ENCODE results near the gene CDH13. TPM values are rescaled to one million over a fixed set of nuclear protein-coding genes. Genes with fewer than 3 reads are reported as not detected.
A peak's percentile ranks its signal among the peaks of the same experiment; 100 is the strongest.

Gene CDH13
- total RNA-seq, 2 donors from 2014 or later, result not detected

GRCh38 chr16:83212301-83212841 is 585.6 kb downstream of the CDH13 start:
- ATAC-seq (replicated peaks in 1 of 2), result no peak
- Mint-ChIP-seq H3K4me3 (no peak overlapping the region), H3K36me3 (ENCODE audit: insufficient read depth in 2 of 2) (no peaks in the 10 kb centered on the region), H3K9me3 (no peaks in the 10 kb centered on the region), H3K27me3 (ENCODE audit: low read depth) (no peaks in the 10 kb centered on the region), H3K4me1 (ENCODE audit: low read depth) (no peaks in the 10 kb centered on the region), H3K27ac (no peak overlapping the region)
- no peak for DNase-seq

DNA sequence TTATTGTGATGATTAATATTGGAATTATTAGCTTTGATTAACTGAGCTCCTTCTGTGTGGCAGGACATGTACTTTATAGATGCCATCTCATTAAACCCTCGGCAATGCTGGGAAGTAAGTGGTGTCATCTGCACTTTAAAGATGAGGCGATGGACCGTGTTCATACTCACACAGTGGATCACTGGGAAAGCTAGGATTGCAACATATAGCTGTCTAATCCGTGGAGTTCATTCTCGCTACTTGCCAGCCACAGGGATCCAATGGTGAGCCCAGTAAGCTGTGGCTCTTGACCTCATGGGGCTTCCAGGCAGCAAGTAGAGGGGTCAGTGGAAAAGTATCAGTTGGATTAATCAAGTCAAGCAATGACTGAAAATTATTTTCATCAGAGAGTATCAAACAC is 587.9 kb downstream of the CDH13 start:
- H3K4me1 Mint-ChIP-seq (ENCODE audit: low read depth), result no peaks in the 10 kb centered on the region

DNA sequence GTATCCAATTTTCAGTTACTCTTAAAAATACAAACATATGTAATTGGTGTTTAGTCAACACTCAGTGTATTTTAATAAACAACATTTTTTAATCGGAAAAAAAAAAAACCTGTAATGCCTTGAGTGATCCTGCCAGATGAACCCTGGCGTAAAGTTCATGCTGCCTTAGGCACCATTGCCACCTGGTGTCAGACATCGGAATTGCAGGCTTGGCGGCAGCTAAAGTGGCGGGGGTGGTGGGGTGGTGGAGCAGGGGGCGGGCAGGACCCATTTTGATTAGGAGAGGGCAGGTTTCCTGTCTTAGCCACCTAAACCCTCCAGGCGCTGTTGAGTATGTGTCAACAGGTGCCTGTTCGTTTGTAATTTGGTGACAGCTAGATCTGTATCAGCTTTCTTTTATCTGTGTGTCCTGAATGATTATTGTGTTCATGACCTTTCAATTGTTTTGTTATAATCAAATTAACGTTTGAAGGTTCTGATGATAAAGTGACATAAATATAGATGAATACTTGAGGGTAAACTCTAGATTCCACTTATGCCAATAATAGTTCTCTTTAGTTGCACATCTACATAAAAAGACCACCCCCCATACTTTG is 588.7 kb downstream of the CDH13 start:
- no peaks in the 10 kb centered on the region for H3K4me1 Mint-ChIP-seq (ENCODE audit: low read depth)
- no peak overlapping the region for H3K27ac Mint-ChIP-seq
- H3K4me3 Mint-ChIP-seq, result no peak overlapping the region
- ATAC-seq (replicated peaks in 1 of 2), result no peak
- no peaks in the 10 kb centered on the region for H3K36me3 Mint-ChIP-seq (ENCODE audit: insufficient read depth in 2 of 2)
- H3K9me3 Mint-ChIP-seq, result no peaks in the 10 kb centered on the region
- DNase-seq, result peak; percentile 48 to 66
- H3K27me3 Mint-ChIP-seq (ENCODE audit: low read depth), result no peaks in the 10 kb centered on the region

More for the DNA sequence above, 587.9 kb downstream of the CDH13 start:
- no peak overlapping the region for H3K27ac Mint-ChIP-seq
- no peaks in the 10 kb centered on the region for H3K36me3 Mint-ChIP-seq (ENCODE audit: insufficient read depth in 2 of 2)
- H3K27me3 Mint-ChIP-seq (ENCODE audit: low read depth), result no peaks in the 10 kb centered on the region
- ATAC-seq (replicated peaks in 1 of 2), result no peak
- DNase-seq, result no peak
- no peaks in the 10 kb centered on the region for H3K9me3 Mint-ChIP-seq
- no peak overlapping the region for H3K4me3 Mint-ChIP-seq

- Mint-ChIP-seq H3K4me3 (no peak overlapping the region), H3K4me1 (ENCODE audit: low read depth) (no peaks in the 10 kb centered on the region), H3K9me3 (no peaks in the 10 kb centered on the region), H3K27me3 (ENCODE audit: low read depth) (no peaks in the 10 kb centered on the region), H3K27ac (no peak overlapping the region), H3K36me3 (ENCODE audit: insufficient read depth in 2 of 2) (no peaks in the 10 kb centered on the region)
- ATAC-seq (replicated peaks in 1 of 2) (no peak), DNase-seq (no peak)
Observed at GRCh38 chr16:83219285-83219684, 592.5 kb downstream of the CDH13 start.

GRCh38 chr16:83220066-83220465 is 593.3 kb downstream of the CDH13 start:
- Mint-ChIP-seq H3K36me3 (ENCODE audit: insufficient read depth in 2 of 2) (no peaks in the 10 kb centered on the region), H3K9me3 (no peaks in the 10 kb centered on the region), H3K4me1 (ENCODE audit: low read depth) (no peaks in the 10 kb centered on the region), H3K4me3 (no peak overlapping the region), H3K27ac (no peak overlapping the region), H3K27me3 (ENCODE audit: low read depth) (no peaks in the 10 kb centered on the region)
- ATAC-seq (replicated peaks in 1 of 2) (no peak), DNase-seq (no peak)

DNA sequence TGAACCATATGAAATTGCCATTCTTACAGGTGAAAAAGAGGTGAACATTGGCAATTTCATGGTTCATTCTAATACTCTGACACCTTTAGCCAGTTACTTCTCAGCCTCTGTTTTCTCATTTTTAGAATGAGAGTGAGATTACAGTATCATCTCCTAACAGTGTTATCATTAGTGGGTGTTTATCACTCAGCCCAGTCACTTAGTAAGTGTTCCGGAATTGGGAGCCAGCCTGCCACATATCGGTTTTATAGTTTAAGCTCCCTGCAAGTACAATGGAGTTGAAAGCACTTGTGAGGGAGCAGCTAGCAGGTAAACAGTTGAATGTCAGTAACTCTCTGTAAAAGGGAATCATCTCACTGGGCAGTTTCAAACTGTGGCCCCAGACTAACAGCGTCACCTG is 597.9 kb downstream of the CDH13 start:
- H3K4me3 Mint-ChIP-seq, result no peak overlapping the region
- no peaks in the 10 kb centered on the region for H3K4me1 Mint-ChIP-seq (ENCODE audit: low read depth)
- H3K27me3 Mint-ChIP-seq (ENCODE audit: low read depth), result no peaks in the 10 kb centered on the region
- H3K27ac Mint-ChIP-seq, result no peak overlapping the region
- H3K9me3 Mint-ChIP-seq, result no peaks in the 10 kb centered on the region
- no peaks in the 10 kb centered on the region for H3K36me3 Mint-ChIP-seq (ENCODE audit: insufficient read depth in 2 of 2)
- DNase-seq (no peak), ATAC-seq (replicated peaks in 1 of 2) (no peak)

GRCh38 chr16:83227336-83227735 is 600.6 kb downstream of the CDH13 start:
- no peaks in the 10 kb centered on the region for H3K27me3 Mint-ChIP-seq (ENCODE audit: low read depth)
- no peaks in the 10 kb centered on the region for H3K4me1 Mint-ChIP-seq (ENCODE audit: low read depth)
- no peak overlapping the region for H3K4me3 Mint-ChIP-seq
- H3K36me3 Mint-ChIP-seq (ENCODE audit: insufficient read depth in 2 of 2), result no peaks in the 10 kb centered on the region
- no peak for ATAC-seq (replicated peaks in 1 of 2)
- H3K27ac Mint-ChIP-seq, result no peak overlapping the region
- H3K9me3 Mint-ChIP-seq, result no peaks in the 10 kb centered on the region
- DNase-seq, result no peak

DNA sequence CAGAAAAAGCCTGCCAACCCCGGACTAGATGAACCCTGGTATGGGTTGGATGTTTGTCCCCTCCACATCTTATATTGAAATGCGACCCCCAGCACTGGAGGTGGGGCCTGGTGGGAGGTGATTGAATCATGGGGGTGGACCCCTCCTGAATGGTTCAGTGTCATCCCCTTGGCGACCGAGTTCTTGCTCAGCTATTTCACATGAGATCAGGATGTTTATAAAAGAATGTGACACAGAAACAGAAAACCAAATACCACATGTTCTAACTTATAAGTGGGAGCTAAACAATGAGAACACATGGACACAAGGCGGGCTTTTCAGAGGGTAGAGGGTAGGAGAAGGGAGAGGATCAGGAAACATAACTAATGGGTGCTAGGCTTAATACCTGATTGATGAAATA is 605.0 kb downstream of the CDH13 start:
- H3K27ac Mint-ChIP-seq, result no peak overlapping the region
- H3K9me3 Mint-ChIP-seq, result peaks cover 0 to 2% of the 10 kb centered on the region in 2 donors
- H3K4me1 Mint-ChIP-seq (ENCODE audit: low read depth), result no peaks in the 10 kb centered on the region
- no peak overlapping the region for H3K4me3 Mint-ChIP-seq
- no peak for ATAC-seq (replicated peaks in 1 of 2)
- no peaks in the 10 kb centered on the region for H3K36me3 Mint-ChIP-seq (ENCODE audit: insufficient read depth in 2 of 2)
- no peaks in the 10 kb centered on the region for H3K27me3 Mint-ChIP-seq (ENCODE audit: low read depth)
- DNase-seq, result no peak

DNA sequence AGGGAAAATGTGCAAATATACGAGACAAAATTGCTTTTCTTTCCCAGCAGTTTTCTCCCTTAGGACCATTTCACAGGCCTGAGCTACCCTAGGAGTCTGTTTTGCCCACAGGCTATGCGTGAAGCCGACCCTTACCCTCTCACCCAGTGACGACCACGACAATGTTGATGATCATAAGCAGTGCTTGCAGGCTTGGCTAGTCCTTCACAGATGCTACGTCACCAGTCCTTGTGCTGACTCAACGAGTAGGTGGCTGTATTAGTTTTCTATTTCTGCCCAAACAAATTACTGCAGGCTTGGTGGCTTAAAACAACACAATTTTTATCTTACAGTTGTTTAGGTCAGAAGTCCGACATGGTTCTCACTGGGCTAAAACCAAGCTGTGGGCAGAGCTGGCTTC is 606.4 kb downstream of the CDH13 start:
- no peak overlapping the region for H3K4me3 Mint-ChIP-seq
- peaks cover 0 to 2% of the 10 kb centered on the region in 2 donors for H3K9me3 Mint-ChIP-seq
- DNase-seq (no peak), ATAC-seq (replicated peaks in 1 of 2) (no peak)
- H3K27me3 Mint-ChIP-seq (ENCODE audit: low read depth), result no peaks in the 10 kb centered on the region
- H3K27ac Mint-ChIP-seq, result no peak overlapping the region
- no peaks in the 10 kb centered on the region for H3K4me1 Mint-ChIP-seq (ENCODE audit: low read depth)
- no peaks in the 10 kb centered on the region for H3K36me3 Mint-ChIP-seq (ENCODE audit: insufficient read depth in 2 of 2)

DNA sequence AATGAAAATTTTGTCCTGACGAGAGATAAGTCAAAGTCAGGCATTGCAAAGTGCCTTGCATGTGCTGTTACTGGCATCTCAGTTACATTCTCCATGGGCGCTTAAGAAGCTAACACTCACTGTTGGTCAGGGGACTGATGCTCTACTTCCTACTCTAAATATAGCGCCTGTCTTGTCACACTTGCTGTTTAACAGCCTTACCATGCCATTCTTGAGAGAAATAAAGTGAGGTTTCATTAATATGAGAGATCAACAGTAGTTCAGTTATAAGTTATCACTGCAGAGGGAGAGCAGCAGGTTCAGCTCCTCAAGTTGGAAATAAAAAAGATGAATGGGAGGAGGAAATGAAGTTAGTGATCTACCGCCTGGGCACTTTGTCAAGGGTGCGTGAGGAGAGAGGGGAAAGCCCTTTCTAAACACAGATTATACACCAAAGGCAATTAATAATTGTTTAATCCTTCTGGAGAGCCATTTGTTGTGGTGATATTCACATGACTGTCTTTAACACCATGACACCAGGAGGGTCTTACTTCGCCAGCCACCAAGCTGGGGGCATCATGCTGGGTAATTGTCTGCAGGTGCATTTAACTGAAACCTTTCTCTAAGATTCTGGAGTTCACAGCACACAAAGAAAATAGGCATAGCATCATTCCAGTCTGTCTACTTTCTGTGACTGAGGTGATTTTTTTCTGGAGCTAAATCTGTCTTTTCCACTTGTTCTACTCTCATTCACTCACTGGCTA is 612.4 kb downstream of the CDH13 start:
- Mint-ChIP-seq H3K9me3 (peaks cover 0 to 2% of the 10 kb centered on the region in 2 donors), H3K27ac (no peak overlapping the region), H3K4me1 (ENCODE audit: low read depth) (no peaks in the 10 kb centered on the region), H3K4me3 (no peak overlapping the region), H3K36me3 (ENCODE audit: insufficient read depth in 2 of 2) (no peaks in the 10 kb centered on the region), H3K27me3 (ENCODE audit: low read depth) (no peaks in the 10 kb centered on the region)
- DNase-seq (no peak), ATAC-seq (replicated peaks in 1 of 2) (no peak)

DNA sequence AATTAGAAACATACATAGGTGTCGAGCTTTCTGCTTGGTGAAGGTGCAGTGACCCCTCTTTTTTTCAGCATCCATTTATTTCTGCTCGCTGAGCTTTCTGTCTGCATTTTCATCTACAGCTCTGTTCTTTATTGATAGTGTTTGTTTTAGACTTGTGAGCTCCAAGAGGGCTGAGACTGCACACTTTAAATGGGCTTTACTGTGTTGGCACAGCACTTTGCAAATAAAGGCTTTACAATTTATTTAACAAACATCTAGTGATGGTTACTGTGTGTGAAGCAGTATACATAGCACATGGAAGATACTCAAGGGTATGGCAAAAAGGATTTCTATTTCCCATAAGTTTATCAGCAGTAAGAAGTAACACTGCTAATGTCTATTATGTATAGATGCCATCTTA is 617.3 kb downstream of the CDH13 start:
- no peak for ATAC-seq (replicated peaks in 1 of 2)
- H3K9me3 Mint-ChIP-seq, result peaks cover 0 to 2% of the 10 kb centered on the region in 2 donors
- H3K36me3 Mint-ChIP-seq (ENCODE audit: insufficient read depth in 2 of 2), result no peaks in the 10 kb centered on the region
- H3K27me3 Mint-ChIP-seq (ENCODE audit: low read depth), result no peaks in the 10 kb centered on the region
- no peak overlapping the region for H3K4me3 Mint-ChIP-seq
- H3K4me1 Mint-ChIP-seq (ENCODE audit: low read depth), result no peaks in the 10 kb centered on the region
- no peak overlapping the region for H3K27ac Mint-ChIP-seq
- no peak for DNase-seq

DNA sequence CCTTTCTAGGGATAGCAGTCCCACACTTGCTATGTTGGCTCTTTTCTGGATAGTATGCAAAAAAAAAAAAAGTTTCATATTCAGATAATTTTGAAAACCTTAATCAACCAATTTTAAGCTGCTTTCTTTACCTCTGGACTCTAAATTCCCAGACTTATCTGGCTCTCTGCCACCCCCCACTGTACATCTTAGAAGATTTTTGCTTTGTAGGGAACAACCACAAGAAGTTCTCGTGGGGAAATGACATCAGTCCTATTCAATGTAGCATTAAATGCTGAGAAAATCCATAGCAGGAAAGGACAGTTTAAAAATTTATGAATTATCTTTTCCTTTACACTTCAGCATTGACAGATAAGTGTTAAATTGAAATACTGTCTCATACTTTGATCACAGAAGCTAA is 618.3 kb downstream of the CDH13 start:
- no peaks in the 10 kb centered on the region for H3K36me3 Mint-ChIP-seq (ENCODE audit: insufficient read depth in 2 of 2)
- H3K9me3 Mint-ChIP-seq, result peaks cover 0 to 2% of the 10 kb centered on the region in 2 donors
- H3K27ac Mint-ChIP-seq, result no peak overlapping the region
- no peak overlapping the region for H3K4me3 Mint-ChIP-seq
- DNase-seq (no peak), ATAC-seq (replicated peaks in 1 of 2) (no peak)
- no peaks in the 10 kb centered on the region for H3K4me1 Mint-ChIP-seq (ENCODE audit: low read depth)
- H3K27me3 Mint-ChIP-seq (ENCODE audit: low read depth), result no peaks in the 10 kb centered on the region

DNA sequence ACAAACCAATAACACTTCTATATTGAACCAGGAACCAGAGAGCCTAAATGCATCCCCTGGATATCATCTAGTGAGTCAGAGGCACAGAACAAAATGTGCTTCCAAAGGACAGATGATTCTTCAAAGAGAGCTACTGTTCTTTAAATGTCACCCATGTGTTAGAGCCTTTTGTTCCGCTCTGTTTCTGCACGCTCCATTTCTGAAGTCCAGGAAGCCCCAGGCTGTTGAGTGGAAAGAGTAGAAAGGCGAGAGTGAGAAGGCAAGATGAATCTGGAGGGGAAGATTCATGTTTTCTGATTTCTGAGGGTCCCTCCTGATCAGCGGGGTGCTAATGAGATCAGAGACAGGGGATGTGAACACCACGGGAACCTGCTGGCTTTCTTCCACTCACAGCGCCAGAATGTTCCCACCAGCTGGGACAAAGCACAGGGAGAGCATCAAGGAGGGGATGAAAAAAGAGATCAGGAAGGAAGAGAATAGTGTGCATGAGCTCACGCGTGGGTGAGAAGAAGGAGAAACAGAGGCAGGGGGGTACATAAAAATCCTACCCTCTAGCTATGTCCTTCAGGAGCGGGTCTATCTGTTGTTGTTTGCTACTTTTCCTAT is 621.1 kb downstream of the CDH13 start:
- no peaks in the 10 kb centered on the region for H3K27me3 Mint-ChIP-seq (ENCODE audit: low read depth)
- DNase-seq, result no peak
- no peak for ATAC-seq (replicated peaks in 1 of 2)
- no peak overlapping the region for H3K27ac Mint-ChIP-seq
- no peaks in the 10 kb centered on the region for H3K9me3 Mint-ChIP-seq
- H3K36me3 Mint-ChIP-seq (ENCODE audit: insufficient read depth in 2 of 2), result no peaks in the 10 kb centered on the region
- H3K4me1 Mint-ChIP-seq (ENCODE audit: low read depth), result no peaks in the 10 kb centered on the region
- no peak overlapping the region for H3K4me3 Mint-ChIP-seq

Data from activated T-cell treated with anti-CD3 and anti-CD28 coated beads, Interleukin-2, amount 50 U/mL, for 72 hours (primary cell).